Endometrial microvascular endothelial cells (primary cell): ENCODE results near the gene STARD13. TPM values are rescaled to one million over a fixed set of nuclear protein-coding genes. Genes with fewer than 3 reads are reported as not detected.

Source experiments
- in situ Hi-C: cut with HindIII; loops from 2 replicates; pipeline ENCODE4 v1.10.0; 2017; ENCODE audit warnings: low sequenced_read_pairs, low pct_unique_long_range_greater_than_20kb; ENCODE audit errors: inconsistent ontology term
- total RNA-seq: library from RNA; depleted of rRNA; stranded (reverse); fragments of >200 nt; gene quantifications from one replicate; pipeline ENCODE4 v1.2.3, GENCODE V29; 2015; ENCODE audit errors: inconsistent ontology term

Gene STARD13
- total RNA-seq, result 19.1 TPM

- in situ Hi-C loops, result no loop called here
Observed at GRCh38 chr13:33285420-33286124, at the start of gene STARD13. Gene STARD13 (minus strand): TSS chr13:33285755. CDS start chr13:33285638, 117 bp downstream.

- in situ Hi-C loops, result no loop called here
Observed at GRCh38 chr13:33334831-33335230, 49.3 kb upstream of the STARD13 start.

GRCh38 chr13:33331962-33332361 is 46.4 kb upstream of the STARD13 start:
- in situ Hi-C loops, result no loop called here

GRCh38 chr13:33330483-33330882 is 44.9 kb upstream of the STARD13 start:
- in situ Hi-C loops, result no loop called here

- in situ Hi-C loops, result no loop called here
Observed at GRCh38 chr13:33328701-33329100, 43.1 kb upstream of the STARD13 start.

- in situ Hi-C loops, result no loop called here
Observed at GRCh38 chr13:33326723-33327122, 41.2 kb upstream of the STARD13 start.

- in situ Hi-C loops, result no loop called here
Observed at GRCh38 chr13:33326246-33326645, 40.7 kb upstream of the STARD13 start.

- in situ Hi-C loops, result no loop called here
Observed at GRCh38 chr13:33323801-33324510, 38.4 kb upstream of the STARD13 start.

GRCh38 chr13:33322965-33323668 is 37.6 kb upstream of the STARD13 start:
- in situ Hi-C loops, result no loop called here

GRCh38 chr13:33322543-33322809 is 36.9 kb upstream of the STARD13 start:
- in situ Hi-C loops, result no loop called here

- in situ Hi-C loops, result no loop called here
Observed at GRCh38 chr13:33321686-33322542, 36.4 kb upstream of the STARD13 start.

- in situ Hi-C loops, result no loop called here
Observed at GRCh38 chr13:33319859-33320258, 34.3 kb upstream of the STARD13 start.

- in situ Hi-C loops, result no loop called here
Observed at GRCh38 chr13:33318744-33319143, 33.2 kb upstream of the STARD13 start.

- in situ Hi-C loops, result no loop called here
Observed at GRCh38 chr13:33318037-33318436, 32.5 kb upstream of the STARD13 start.

GRCh38 chr13:33316890-33317289 is 31.3 kb upstream of the STARD13 start:
- in situ Hi-C loops, result no loop called here

GRCh38 chr13:33313504-33313903 is 27.9 kb upstream of the STARD13 start:
- in situ Hi-C loops, result no loop called here

- in situ Hi-C loops, result no loop called here
Observed at GRCh38 chr13:33312861-33313212, 27.3 kb upstream of the STARD13 start.

GRCh38 chr13:33312150-33312860 is 26.8 kb upstream of the STARD13 start:
- in situ Hi-C loops, result no loop called here

GRCh38 chr13:33311040-33311439 is 25.5 kb upstream of the STARD13 start:
- in situ Hi-C loops, result no loop called here
